ENCODE measurements around the gene KCNIP1. TPM values are rescaled to one million over a fixed set of nuclear protein-coding genes. Genes with fewer than 3 reads are reported as not detected.
A peak's percentile ranks its signal among the peaks of the same experiment; 100 is the strongest.

KCNIP1 gene
- total and polyA plus RNA-seq, 2 of the 8 experiments (the other 6 are each of a cell fraction or from before 2014, with no cell fraction given) = 0.52 to 0.83 TPM

DNA sequence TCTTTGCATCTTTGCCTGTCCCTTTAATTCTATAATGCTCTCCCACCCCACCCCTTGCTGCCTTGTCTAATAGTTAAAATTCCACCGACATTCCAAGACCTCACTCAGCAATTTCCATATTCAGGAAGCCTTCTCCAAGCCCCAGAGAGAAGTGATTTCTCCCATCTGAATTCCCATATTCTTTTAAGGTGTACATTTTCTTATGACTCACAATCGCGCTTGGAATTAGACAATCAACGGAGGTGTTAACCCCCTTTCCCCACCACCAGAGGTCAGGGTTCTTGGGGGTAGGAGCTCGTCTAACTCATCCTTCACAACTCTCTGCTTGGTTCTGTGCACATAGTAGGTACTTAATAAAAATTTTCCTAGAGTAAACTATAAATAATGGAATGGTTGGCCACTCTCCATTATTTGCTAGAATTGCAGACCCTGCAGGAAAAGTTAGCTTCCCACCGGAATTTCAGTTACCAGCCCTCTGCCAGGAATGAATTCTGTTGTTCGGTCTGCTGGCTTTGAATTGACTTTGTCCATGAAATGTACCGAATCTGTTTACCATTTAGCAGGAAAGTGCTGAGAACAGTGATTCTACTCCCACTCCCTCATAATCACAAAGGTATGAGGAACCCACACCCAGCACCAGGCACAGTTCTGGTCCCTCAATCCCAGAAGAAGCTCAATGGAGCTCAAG, 5.0 kb downstream of the KCNIP1 start:
- peaks cover 3 to 7% (median 6%) of the 10 kb centered on the region in 4 experiments; a peak in 5 of 7 replicates for H3K4me1 ChIP-seq (replicated peaks in 1 of 4; ENCODE audit: control insufficient read depth in 3 of 4, insufficient read depth in 4 of 4, low read length in 3 of 4)
- DNase-seq (ENCODE audit: low read depth in 1 of 2, low spot score in 2 of 2) = no peak
- H3K23ac ChIP-seq (ENCODE audit: insufficient read length) = no peak overlapping the region
- H3K4me3 ChIP-seq (ENCODE audit: extremely low read depth in 1 of 4, insufficient read depth in 2 of 4, low read depth in 3 of 4, low read length in 4 of 4) = no peak overlapping the region
- H4K5ac ChIP-seq (ENCODE audit: insufficient read length, low read depth, low read length) = no peak overlapping the region
- TF ChIP-seq CTCF (IDR thresholded peaks at IDR 0.05; ENCODE audit: control extremely low read depth in 1 of 3, insufficient read depth in 1 of 3, low read depth in 1 of 3, low read length in 3 of 3) (peak; percentile 47 to 55 (median 53)), RAD21 (IDR thresholded peaks at IDR 0.05 in 1 of 2, conservative IDR thresholded peaks at IDR 0.05 in 1 of 2; ENCODE audit: low read depth in 2 of 2, low read length in 2 of 2) (peak; percentile 28 to 38; a peak in 3 of 4 replicates), KDM1A (IDR thresholded peaks at IDR 0.05; ENCODE audit: borderline replicate concordance, low read length) (no peak), TEAD4 (IDR thresholded peaks at IDR 0.05; ENCODE audit: low read depth, low read length) (0 out of 2 replicates have a peak, but pooled peaks have one; percentile 35)
- FAIRE-seq = peak; percentile 24
- no peak overlapping the region for H2BK15ac ChIP-seq (ENCODE audit: low read length)
- 78% methylated on average over 8 of the region's 8 CpGs; no CpG with 5 or more reads in 1 of the 2 experiments for WGBS, 2 experiments (ENCODE audit: extremely low coverage in 1 of 2, insufficient coverage in 1 of 2, insufficient read length in 1 of 2, insufficient replicate concordance in 2 of 2, low coverage in 1 of 2, low lambda C conversion rate in 2 of 2, missing lambda C conversion rate in 1 of 2)
- no peak overlapping the region for H2BK5ac ChIP-seq (ENCODE audit: low read depth, low read length)
- POLR2A ChIA-PET (ENCODE audit: partially characterized antibody) = no interaction called here
- H3K9me3 ChIP-seq (ENCODE audit: insufficient read depth in 2 of 2, low read depth in 1 of 2, low read length in 1 of 2) = no peaks in the 10 kb centered on the region
- no peak overlapping the region for H2BK12ac ChIP-seq (ENCODE audit: low read depth, low read length)
- H2AFZ ChIP-seq (ENCODE audit: low read length) = no peak overlapping the region
- no peak overlapping the region for H3K18ac ChIP-seq (ENCODE audit: extremely low read depth, low read length)
- H3K14ac ChIP-seq (ENCODE audit: insufficient read length) = no peak overlapping the region
- no peak overlapping the region for H3K4me2 ChIP-seq (ENCODE audit: insufficient read depth in 1 of 2, low read depth in 2 of 2, low read length in 2 of 2)
- H2BK20ac ChIP-seq (ENCODE audit: low read length) = no peak overlapping the region
- H2BK120ac ChIP-seq (replicated peaks; ENCODE audit: low read depth, low read length) = no peak overlapping the region
- H2AK5ac ChIP-seq (ENCODE audit: low read depth, low read length) = no peak overlapping the region
- no peak overlapping the region for H3K27ac ChIP-seq (ENCODE audit: low read depth, low read length)
- H3K27me3 ChIP-seq (replicated peaks in 1 of 4; ENCODE audit: control insufficient read depth in 3 of 4, extremely low read depth in 1 of 4, insufficient read depth in 3 of 4, low read length in 3 of 4) = peaks cover 6 to 22% (median 18%) of the 10 kb centered on the region in 4 experiments
- H3K36me3 ChIP-seq (ENCODE audit: control insufficient read depth in 2 of 4, insufficient read depth in 4 of 4, low read length in 3 of 4) = no peaks in the 10 kb centered on the region
- no peaks in the 10 kb centered on the region for H3K79me1 ChIP-seq (ENCODE audit: low read depth, low read length)
- no peak overlapping the region for H4K91ac ChIP-seq (replicated peaks; ENCODE audit: insufficient read length, low read length)
- H3K79me2 ChIP-seq (ENCODE audit: control insufficient read depth in 1 of 2, insufficient read depth in 2 of 2, low read length in 2 of 2) = no peaks in the 10 kb centered on the region
- CTCF ChIA-PET (ENCODE audit: partially characterized antibody) = interaction anchor here (0.7 to 7.5 kb wide), 31 partner anchors 9 to 409 kb away, joined by 3 to 66 read pairs (median 4); no protein-coding TSS in a partner anchor
- H3K56ac ChIP-seq (replicated peaks; ENCODE audit: insufficient read length, low read depth, low read length) = no peak overlapping the region
- H4K20me1 ChIP-seq (replicated peaks in 1 of 2; ENCODE audit: control insufficient read depth in 1 of 2, insufficient read depth in 2 of 2, low read length in 2 of 2) = peaks cover 0 to 2% of the 10 kb centered on the region in 2 experiments
- H4K8ac ChIP-seq (ENCODE audit: extremely low read depth, insufficient read depth, low read length) = no peak overlapping the region
- H3K9ac ChIP-seq (replicated peaks in 1 of 4; ENCODE audit: extremely low read depth in 1 of 4, low read depth in 3 of 4, low read length in 3 of 4) = no peak overlapping the region
- H3K4ac ChIP-seq (replicated peaks; ENCODE audit: insufficient read length, low read depth, low read length) = no peak overlapping the region
- H3K23me2 ChIP-seq (ENCODE audit: low read depth, low read length) = no peaks in the 10 kb centered on the region; the same call in 1 of the 2 replicates

Data from H1 (cell line).